ACC112 (cell line): ENCODE results near the gene NYNRIN.
"Not testable (repeated sequence)": the region's sequence is repeated elsewhere in the genome, so short reads cannot be mapped to it uniquely, and the experiment has no call there.

ENCODE experiments used
- H2AFZ ChIP-seq: fragments of 200-600 bp; sonication (generic); one replicate; pipeline ENCODE4 v1.6.0; 2017; ENCODE audit warnings: antibody characterized with exemption, low read length; ENCODE audit not compliant: unreplicated experiment
- H3K27ac ChIP-seq: fragments of 200-600 bp; sonication (generic); 2 replicates; pipeline ENCODE4 v1.5.1; 2014; ENCODE audit warnings: low read depth, mild to moderate bottlenecking, antibody characterized with exemption, low read length, moderate library complexity
- H3K27me3 ChIP-seq: fragments of 200-600 bp; sonication (generic); 2 replicates; pipeline ENCODE4 v1.6.1; 2014; ENCODE audit warnings: mild to moderate bottlenecking, antibody characterized with exemption, low read length, moderate library complexity, mixed read lengths; ENCODE audit not compliant: insufficient read depth
- H3K36me3 ChIP-seq: fragments of 200-600 bp; sonication (generic); 2 replicates; pipeline ENCODE4 v1.6.1; 2016; ENCODE audit warnings: mild to moderate bottlenecking, antibody characterized with exemption, low read length, moderate library complexity, mixed read lengths; ENCODE audit not compliant: insufficient read depth
- H3K4me1 ChIP-seq: fragments of 200-600 bp; sonication (generic); one replicate; pipeline ENCODE4 v1.6.1; 2016; ENCODE audit warnings: low read length, mixed read lengths; ENCODE audit not compliant: insufficient read depth, unreplicated experiment, control insufficient read depth
- H3K4me3 ChIP-seq: fragments of 200-600 bp; sonication (generic); 2 replicates; pipeline ENCODE4 v1.5.1; 2014; ENCODE audit warnings: mild to moderate bottlenecking, low read depth, low read length
- H3K79me2 ChIP-seq: fragments of 200-600 bp; sonication (generic); one replicate; pipeline ENCODE4 v1.6.0; 2016; ENCODE audit warnings: low read length; ENCODE audit not compliant: control insufficient read depth, unreplicated experiment, insufficient read depth

NYNRIN gene

GRCh38 chr14:24440606-24441399 is 42.0 kb downstream of the NYNRIN start:
- H3K79me2 ChIP-seq = peaks cover 14% of the 10 kb centered on the region
- H3K36me3 ChIP-seq = peaks cover 18% of the 10 kb centered on the region

GRCh38 chr14:24441485-24441884 is 42.7 kb downstream of the NYNRIN start:
- peaks cover 18% of the 10 kb centered on the region for H3K36me3 ChIP-seq
- H3K4me1 ChIP-seq = peaks cover 18% of the 10 kb centered on the region
- peaks cover 14% of the 10 kb centered on the region for H3K79me2 ChIP-seq
- H3K27me3 ChIP-seq = no peaks in the 10 kb centered on the region
- peak overlapping the region; percentile 99 for H3K27ac ChIP-seq
- no peak overlapping the region for H2AFZ ChIP-seq
- peak overlapping the region; percentile 88 for H3K4me3 ChIP-seq

More at GRCh38 chr14:24440606-24441399, 42.0 kb downstream of the NYNRIN start:
- H2AFZ ChIP-seq = no peak overlapping the region
- H3K27me3 ChIP-seq = no peaks in the 10 kb centered on the region
- H3K27ac ChIP-seq = no peak overlapping the region
- peaks cover 19% of the 10 kb centered on the region for H3K4me1 ChIP-seq
- peak overlapping the region; percentile 88 for H3K4me3 ChIP-seq

DNA sequence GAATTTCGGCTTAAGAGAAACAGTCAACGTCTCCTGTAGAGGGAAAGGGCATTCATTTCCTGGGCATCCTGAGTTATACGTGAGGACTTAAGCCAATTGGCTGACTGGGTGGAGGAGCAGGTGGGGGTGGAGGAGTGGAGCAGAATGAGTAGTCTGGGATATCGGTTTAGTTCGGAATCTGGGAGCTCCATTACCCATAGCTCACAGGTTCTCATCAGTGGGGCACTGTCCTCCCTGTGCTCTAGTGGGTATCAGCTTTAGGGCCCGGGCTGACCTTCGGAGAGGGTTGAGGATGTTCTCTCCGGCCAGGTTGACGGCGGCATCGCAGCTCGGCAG is 43.1 kb downstream of the NYNRIN start:
- Histone ChIP-seq H3K27ac (peak overlapping the region; percentile 99), H3K36me3 (peaks cover 18% of the 10 kb centered on the region), H2AFZ (no peak overlapping the region)

GRCh38 chr14:24442240-24443052 is 43.6 kb downstream of the NYNRIN start, which contains the start of gene SDR39U1:
Gene SDR39U1 (minus strand): TSS chr14:24442776. CDS start chr14:24442769, 7 bp downstream.
- Histone ChIP-seq H3K79me2 (peaks cover 14% of the 10 kb centered on the region), H3K27ac (peak within 1 kb of the TSS; percentile 99), H3K4me3 (peak within 1 kb of the TSS; percentile 88), H2AFZ (peak within 1 kb of the TSS; percentile 93), H3K27me3 (no peaks in the 10 kb centered on the region), H3K36me3 (peaks cover 18% of the 10 kb centered on the region), H3K4me1 (peaks cover 16% of the 10 kb centered on the region)

More for the DNA sequence above, 43.1 kb downstream of the NYNRIN start:
- peak overlapping the region; percentile 88 for H3K4me3 ChIP-seq
- no peaks in the 10 kb centered on the region for H3K27me3 ChIP-seq
- peaks cover 16% of the 10 kb centered on the region for H3K4me1 ChIP-seq
- H3K79me2 ChIP-seq = peaks cover 14% of the 10 kb centered on the region

GRCh38 chr14:24443053-24443665 is 44.4 kb downstream of the NYNRIN start:
- Histone ChIP-seq H3K4me3 (peak overlapping the region; percentile 88), H3K27ac (peak overlapping the region; percentile 99), H2AFZ (peak overlapping the region; percentile 93), H3K27me3 (no peaks in the 10 kb centered on the region), H3K79me2 (peaks cover 14% of the 10 kb centered on the region), H3K36me3 (peaks cover 13% of the 10 kb centered on the region), H3K4me1 (peaks cover 16% of the 10 kb centered on the region)

GRCh38 chr14:24450828-24451227 is 52.0 kb downstream of the NYNRIN start:
- H3K4me3 ChIP-seq, H2AFZ ChIP-seq, H3K36me3 ChIP-seq, H3K4me1 ChIP-seq, H3K79me2 ChIP-seq, H3K27ac ChIP-seq, H3K27me3 ChIP-seq: not testable (repeated sequence)

DNA sequence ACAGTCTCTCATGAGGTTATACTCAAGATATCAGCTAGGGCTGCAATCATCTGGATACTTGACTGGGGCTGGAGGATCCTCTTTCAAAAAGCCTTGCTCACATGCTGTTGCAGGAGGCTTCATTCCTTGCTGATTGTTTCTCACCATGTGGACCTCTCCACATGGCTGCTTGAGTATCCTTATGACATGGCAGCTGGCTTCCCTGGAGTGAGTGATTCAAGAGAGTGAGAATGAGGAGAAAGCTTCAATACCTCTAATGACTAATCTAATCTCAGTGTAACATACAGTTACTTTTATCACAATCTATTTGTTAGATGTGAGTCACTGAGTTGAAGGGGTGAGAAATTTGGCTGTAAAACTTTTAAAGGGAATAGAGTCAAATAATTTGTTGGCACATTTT is 58.2 kb downstream of the NYNRIN start:
- Histone ChIP-seq H3K4me1 (no peaks in the 10 kb centered on the region), H3K79me2 (no peaks in the 10 kb centered on the region), H2AFZ (no peak overlapping the region), H3K27me3 (no peaks in the 10 kb centered on the region), H3K36me3 (no peaks in the 10 kb centered on the region), H3K4me3 (no peak overlapping the region), H3K27ac (no peak overlapping the region)

DNA sequence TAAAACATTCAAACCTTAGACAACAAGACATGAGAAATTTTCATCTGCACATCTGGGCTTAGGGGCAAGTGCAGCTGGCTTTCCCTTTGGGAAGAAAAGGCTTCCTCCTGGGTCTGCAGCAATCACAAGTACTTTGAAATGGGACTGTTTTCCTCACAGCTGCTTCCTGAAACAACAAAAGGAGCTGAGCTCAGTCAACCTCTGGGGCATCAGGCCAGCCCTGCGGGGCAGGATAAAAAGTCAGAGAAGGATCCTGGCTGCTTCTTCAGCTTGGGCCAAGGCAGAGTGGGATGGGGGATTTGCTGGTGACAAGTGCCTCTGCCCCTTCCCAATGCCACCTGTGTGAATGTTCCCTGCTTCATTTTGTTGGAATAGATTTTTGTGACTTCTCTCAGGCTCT is 59.9 kb downstream of the NYNRIN start:
- Histone ChIP-seq H2AFZ (no peak overlapping the region), H3K79me2 (no peaks in the 10 kb centered on the region), H3K4me3 (no peak overlapping the region), H3K36me3 (no peaks in the 10 kb centered on the region), H3K4me1 (no peaks in the 10 kb centered on the region), H3K27me3 (no peaks in the 10 kb centered on the region), H3K27ac (no peak overlapping the region)

DNA sequence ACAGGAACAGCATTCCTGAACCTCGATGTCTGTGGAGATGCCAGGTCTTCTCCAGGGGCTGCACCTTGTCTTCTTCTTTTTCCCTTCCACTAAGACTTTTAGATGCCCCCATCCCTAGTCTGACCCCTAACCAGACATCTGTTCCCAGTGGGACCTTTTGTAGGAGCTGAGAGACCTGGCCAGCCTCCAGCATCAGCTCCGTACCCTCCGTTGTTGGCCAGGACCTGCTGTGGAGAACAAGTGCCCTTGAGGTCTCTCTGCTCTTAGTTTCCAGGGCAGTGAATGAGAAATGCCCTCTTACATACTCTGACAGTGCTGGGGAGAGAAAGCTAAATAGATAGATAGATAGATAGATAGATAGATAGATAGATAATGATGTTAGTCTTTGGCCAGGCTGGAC is 60.5 kb downstream of the NYNRIN start:
- Histone ChIP-seq H3K4me1 (no peaks in the 10 kb centered on the region), H3K36me3 (no peaks in the 10 kb centered on the region), H3K27ac (no peak overlapping the region), H3K4me3 (no peak overlapping the region), H3K79me2 (no peaks in the 10 kb centered on the region), H2AFZ (no peak overlapping the region), H3K27me3 (no peaks in the 10 kb centered on the region)

DNA sequence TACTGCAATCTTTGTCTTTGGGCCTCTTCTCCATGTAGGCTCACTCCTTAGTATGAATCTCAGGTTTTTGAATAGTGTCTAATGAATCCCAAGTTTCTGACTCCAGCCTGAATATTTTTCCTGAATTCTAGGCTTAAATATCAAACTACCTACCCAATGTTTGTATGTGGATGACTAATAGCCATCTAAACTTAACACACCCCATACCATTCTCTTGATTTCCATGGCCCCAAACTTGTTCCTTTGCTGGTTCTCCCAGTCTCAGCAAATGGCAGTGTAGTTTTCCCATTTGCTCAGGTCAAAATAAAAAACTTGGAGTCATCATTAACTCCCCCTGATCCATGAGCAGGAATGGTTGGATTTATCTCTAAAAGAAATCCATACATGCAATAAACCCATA is 62.5 kb downstream of the NYNRIN start:
- Histone ChIP-seq H3K27me3 (no peaks in the 10 kb centered on the region), H3K27ac (no peak overlapping the region), H3K4me1 (no peaks in the 10 kb centered on the region), H2AFZ (no peak overlapping the region), H3K79me2 (no peaks in the 10 kb centered on the region), H3K4me3 (no peak overlapping the region), H3K36me3 (no peaks in the 10 kb centered on the region)
